Keratinocyte (primary cell): ENCODE data around the gene FGD2. TPM values are rescaled to one million over a fixed set of nuclear protein-coding genes. Genes with fewer than 3 reads are reported as not detected.

Experiments used
- DNase-seq: peaks from one replicate; pipeline ENCODE4 v3.0.0-alpha.2; 2011; ENCODE audit warnings: low read depth, missing footprints, low spot score
- FAIRE-seq: peaks from 2 replicates; lab custom pipeline; 2011; peaks lifted over from hg19 to GRCh38; lab: Jason Lieb, UNC
- H2AFZ ChIP-seq: 2 replicates; pipeline ENCODE4 v1.6.0; 2012; ENCODE audit warnings: low read length, control low read depth, inconsistent platforms; ENCODE audit not compliant: control insufficient read depth
- H3K27ac ChIP-seq: 2 replicates; pipeline ENCODE4 v1.5.1; 2011; ENCODE audit warnings: low read length; ENCODE audit not compliant: control insufficient read depth, insufficient read depth
- H3K27me3 ChIP-seq: 3 replicates; pipeline ENCODE4 v1.6.0; 2011; ENCODE audit warnings: low read length; ENCODE audit not compliant: control insufficient read depth, insufficient read depth; ENCODE audit errors: extremely low read depth
- H3K36me3 ChIP-seq, 2 experiments: 2 replicates in 1 of 2; 3 replicates in 1 of 2; pipeline ENCODE4 v1.5.1; 2011; ENCODE audit warnings: low read length in 2 of 2, mild to moderate bottlenecking in 1 of 2; ENCODE audit not compliant: control insufficient read depth in 2 of 2, insufficient read depth in 2 of 2; ENCODE audit errors: extremely low read depth in 1 of 2
- H3K4me1 ChIP-seq: 3 replicates; pipeline ENCODE4 v1.5.1; 2011; ENCODE audit warnings: low read length; ENCODE audit not compliant: control insufficient read depth, insufficient read depth; ENCODE audit errors: extremely low read depth
- H3K4me2 ChIP-seq: 3 replicates; pipeline ENCODE4 v1.6.0; 2011; ENCODE audit warnings: low read depth, low read length; ENCODE audit not compliant: control insufficient read depth, insufficient read depth; ENCODE audit errors: extremely low read depth
- H3K4me3 ChIP-seq, 3 experiments: fragments of 200-600 bp in 1 of 3; sonication (generic) in 1 of 3; 2 replicates in 2 of 3; 3 replicates in 1 of 3; pipeline ENCODE4 v1.5.1; 2011 to 2016; ENCODE audit warnings: low read length in 3 of 3, mild to moderate bottlenecking in 3 of 3, control low read depth in 2 of 3, inconsistent platforms in 1 of 3, low read depth in 1 of 3, mixed read lengths in 1 of 3, mixed run types in 1 of 3, moderate library complexity in 1 of 3; ENCODE audit not compliant: control insufficient read depth in 2 of 3, insufficient read depth in 2 of 3; ENCODE audit errors: extremely low read depth in 1 of 3
- H3K79me2 ChIP-seq: 2 replicates; pipeline ENCODE4 v1.6.0; 2012; ENCODE audit warnings: low read length; ENCODE audit not compliant: control insufficient read depth, insufficient read depth
- H3K9ac ChIP-seq: 3 replicates; pipeline ENCODE4 v1.6.0; 2011; ENCODE audit warnings: low read length; ENCODE audit not compliant: control insufficient read depth, insufficient read depth; ENCODE audit errors: extremely low read depth
- H3K9me1 ChIP-seq: 3 replicates; pipeline ENCODE4 v1.6.0; 2011; ENCODE audit warnings: low read length; ENCODE audit not compliant: control insufficient read depth, insufficient read depth; ENCODE audit errors: extremely low read depth
- H3K9me3 ChIP-seq: 2 replicates; pipeline ENCODE4 v1.5.1; 2012; ENCODE audit warnings: low read depth, low read length; ENCODE audit not compliant: control insufficient read depth
- H4K20me1 ChIP-seq: 3 replicates; pipeline ENCODE4 v1.6.0; 2011; ENCODE audit warnings: low read length; ENCODE audit not compliant: control insufficient read depth, insufficient read depth; ENCODE audit errors: extremely low read depth
- EZH2 ChIP-seq: IDR thresholded peaks from one replicate; pipeline ENCODE4 v1.6.1; 2012; ENCODE audit warnings: inconsistent platforms, mild to moderate bottlenecking, low read length, moderate library complexity
- dilution Hi-C: fragments of 300-500 bp; cut with MboI; formaldehyde crosslinking; loops from one replicate; pipeline ENCODE4 v1.7.0; 2020; ENCODE audit warnings: low sequenced_read_pairs; ENCODE audit not compliant: extremely low pct_ligation_motif_present
- polyA plus RNA-seq, 5 experiments: library from polyadenylated mRNA; depleted of rRNA in 3 of 5; stranded (reverse) in 3 of 5; stranded (forward) in 1 of 5; unstranded in 1 of 5; fragments of >200 nt; gene quantifications; 1 replicate in 1 of 5; 2 replicates in 3 of 5; 3 replicates in 1 of 5; pipeline versions ENCODE4 v1.2.1 to v1.2.3, GENCODE V29; 2011 to 2012; ENCODE audit warnings: missing spikeins in 2 of 5, low read depth in 1 of 5, low replicate concordance in 1 of 5
- TF ChIP-seq, protein P1 (sequence below), 3 experiments: IDR thresholded peaks in 1 of 3; conservative IDR thresholded peaks in 1 of 3; optimal IDR thresholded peaks in 1 of 3; 2 replicates in 2 of 3; 3 replicates in 1 of 3; pipeline versions ENCODE3 to v1.5.1; 2011; ENCODE audit warnings: low read length in 3 of 3, mild to moderate bottlenecking in 3 of 3, moderate library complexity in 2 of 3, control low read depth in 1 of 3, inconsistent platforms in 1 of 3; ENCODE audit not compliant: insufficient read depth in 2 of 3; ENCODE audit errors: extremely low read depth in 1 of 3

Gene FGD2
- polyA plus RNA-seq, 1 donor (not counting 4 experiments of a cell fraction or from before 2014, with no cell fraction given), result 0.03 TPM

DNA sequence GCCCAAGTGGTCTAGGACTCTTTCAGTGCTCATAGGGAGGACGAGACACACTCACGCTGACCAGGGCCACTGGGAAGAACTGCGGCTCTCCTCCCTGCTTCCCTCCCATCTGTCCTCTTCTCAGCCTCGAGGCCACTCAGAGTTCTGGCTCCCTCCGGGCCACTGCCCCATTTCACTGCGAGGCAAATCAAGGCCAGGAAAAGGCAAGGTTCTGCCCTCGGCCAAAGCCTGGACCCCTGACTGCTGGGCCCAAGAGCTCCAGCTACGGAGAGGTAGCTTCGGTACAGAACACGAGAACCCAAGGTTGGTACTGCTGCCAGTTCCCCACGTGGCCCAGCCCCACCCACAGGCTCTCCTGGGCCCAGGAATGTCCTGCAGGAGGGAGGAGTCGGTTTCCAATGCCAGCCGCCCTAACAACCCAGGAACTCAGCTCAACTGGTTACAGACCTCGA lies 36.2 kb upstream of the FGD2 start:
- TF ChIP-seq, protein P1, sequence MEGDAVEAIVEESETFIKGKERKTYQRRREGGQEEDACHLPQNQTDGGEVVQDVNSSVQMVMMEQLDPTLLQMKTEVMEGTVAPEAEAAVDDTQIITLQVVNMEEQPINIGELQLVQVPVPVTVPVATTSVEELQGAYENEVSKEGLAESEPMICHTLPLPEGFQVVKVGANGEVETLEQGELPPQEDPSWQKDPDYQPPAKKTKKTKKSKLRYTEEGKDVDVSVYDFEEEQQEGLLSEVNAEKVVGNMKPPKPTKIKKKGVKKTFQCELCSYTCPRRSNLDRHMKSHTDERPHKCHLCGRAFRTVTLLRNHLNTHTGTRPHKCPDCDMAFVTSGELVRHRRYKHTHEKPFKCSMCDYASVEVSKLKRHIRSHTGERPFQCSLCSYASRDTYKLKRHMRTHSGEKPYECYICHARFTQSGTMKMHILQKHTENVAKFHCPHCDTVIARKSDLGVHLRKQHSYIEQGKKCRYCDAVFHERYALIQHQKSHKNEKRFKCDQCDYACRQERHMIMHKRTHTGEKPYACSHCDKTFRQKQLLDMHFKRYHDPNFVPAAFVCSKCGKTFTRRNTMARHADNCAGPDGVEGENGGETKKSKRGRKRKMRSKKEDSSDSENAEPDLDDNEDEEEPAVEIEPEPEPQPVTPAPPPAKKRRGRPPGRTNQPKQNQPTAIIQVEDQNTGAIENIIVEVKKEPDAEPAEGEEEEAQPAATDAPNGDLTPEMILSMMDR (optimal IDR thresholded peaks at IDR 0.05 in 1 of 3, IDR thresholded peaks at IDR 0.05 in 1 of 3, conservative IDR thresholded peaks at IDR 0.05 in 1 of 3; ENCODE audit: extremely low read depth in 1 of 3, insufficient read depth in 2 of 3, low read length in 3 of 3), result no peak
- no peak for TF ChIP-seq EZH2
- H3K9me1 ChIP-seq, result peaks cover 3% of the 10 kb centered on the region
- H2AFZ ChIP-seq, result no peak overlapping the region
- H3K4me1 ChIP-seq, result peaks cover 35% of the 10 kb centered on the region
- dilution Hi-C loops, result no loop called here
- H3K27ac ChIP-seq, result no peak overlapping the region
- FAIRE-seq, result no peak
- H3K9ac ChIP-seq, result no peak overlapping the region
- no peak for DNase-seq
- no peak overlapping the region for H3K4me3 ChIP-seq
- H3K79me2 ChIP-seq, result no peaks in the 10 kb centered on the region
- H3K4me2 ChIP-seq, result no peak overlapping the region
- peaks cover 28 to 56% of the 10 kb centered on the region in 2 experiments for H3K36me3 ChIP-seq
- H4K20me1 ChIP-seq, result no peaks in the 10 kb centered on the region
- H3K9me3 ChIP-seq, result no peaks in the 10 kb centered on the region
- H3K27me3 ChIP-seq, result no peaks in the 10 kb centered on the region

DNA sequence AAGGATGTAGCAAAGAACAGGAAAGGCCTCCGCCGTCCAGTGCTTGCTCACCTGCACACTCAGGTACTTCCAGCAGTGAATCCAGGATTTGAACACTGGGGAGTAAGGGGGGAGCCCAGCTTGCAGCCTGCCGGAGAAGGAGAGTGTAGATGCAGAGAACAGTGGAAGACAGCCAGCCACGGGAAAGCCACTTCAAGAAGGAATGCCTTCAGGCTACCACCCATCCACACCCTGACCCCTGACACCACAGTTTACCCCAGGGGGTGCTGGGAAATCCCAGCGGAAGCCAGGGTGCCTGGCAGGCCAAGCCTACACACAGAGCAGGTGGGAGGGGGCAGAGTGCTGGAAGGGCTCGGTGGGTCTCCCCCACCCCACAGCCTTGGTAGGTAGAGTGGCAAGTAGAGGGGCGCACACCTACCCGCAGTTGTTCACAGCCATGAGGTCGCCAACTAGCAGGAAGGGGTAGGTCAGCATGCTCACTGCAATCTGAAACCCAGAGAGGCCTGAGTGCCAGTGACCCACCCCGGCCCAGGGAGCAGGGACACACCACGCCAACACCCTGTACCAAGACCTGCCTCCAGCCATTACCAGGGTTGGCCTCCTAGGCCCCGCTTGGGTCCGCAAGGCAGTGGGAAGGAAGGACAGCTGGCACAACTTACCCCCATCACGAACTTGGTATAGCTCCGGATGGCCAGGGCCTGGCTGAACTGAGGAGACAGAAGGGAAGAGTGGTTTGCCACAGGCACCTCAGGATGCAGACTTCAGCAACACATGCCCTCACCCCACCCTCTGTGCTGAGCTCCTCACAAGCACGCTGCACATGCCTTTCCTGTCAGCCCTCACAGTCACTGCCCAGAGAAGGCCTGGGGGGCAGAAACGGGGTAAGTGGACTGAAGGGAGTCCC lies 35.2 kb upstream of the FGD2 start:
- Histone ChIP-seq H3K9me1 (peaks cover 3% of the 10 kb centered on the region), H3K9ac (no peak overlapping the region), H3K4me3 (no peak overlapping the region), H3K27me3 (no peaks in the 10 kb centered on the region), H3K36me3 (peaks cover 34 to 59% of the 10 kb centered on the region in 2 experiments), H3K9me3 (no peaks in the 10 kb centered on the region), H2AFZ (no peak overlapping the region), H3K27ac (no peak overlapping the region), H3K4me2 (no peak overlapping the region), H3K79me2 (no peaks in the 10 kb centered on the region), H4K20me1 (no peaks in the 10 kb centered on the region), H3K4me1 (peaks cover 35% of the 10 kb centered on the region)
- FAIRE-seq, result no peak
- dilution Hi-C loops, result no loop called here
- TF ChIP-seq, protein P1 (optimal IDR thresholded peaks at IDR 0.05 in 1 of 3, IDR thresholded peaks at IDR 0.05 in 1 of 3, conservative IDR thresholded peaks at IDR 0.05 in 1 of 3; ENCODE audit: extremely low read depth in 1 of 3, insufficient read depth in 2 of 3, low read length in 3 of 3), result no peak
- TF ChIP-seq EZH2, result no peak
- DNase-seq, result no peak
